DMS114 treated with DMSO at 0.1 percent for 48 hours (cell line): ENCODE measurements around the gene RPS19BP1.
A peak's percentile ranks its signal among the peaks of the same experiment; 100 is the strongest.

Experiments used
- DNase-seq: peaks from one replicate; lab custom pipeline; 2025; ENCODE audit not compliant: unreplicated experiment; lab: John Stamatoyannopoulos, UW

RPS19BP1 gene, protein sequence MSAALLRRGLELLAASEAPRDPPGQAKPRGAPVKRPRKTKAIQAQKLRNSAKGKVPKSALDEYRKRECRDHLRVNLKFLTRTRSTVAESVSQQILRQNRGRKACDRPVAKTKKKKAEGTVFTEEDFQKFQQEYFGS

DNA sequence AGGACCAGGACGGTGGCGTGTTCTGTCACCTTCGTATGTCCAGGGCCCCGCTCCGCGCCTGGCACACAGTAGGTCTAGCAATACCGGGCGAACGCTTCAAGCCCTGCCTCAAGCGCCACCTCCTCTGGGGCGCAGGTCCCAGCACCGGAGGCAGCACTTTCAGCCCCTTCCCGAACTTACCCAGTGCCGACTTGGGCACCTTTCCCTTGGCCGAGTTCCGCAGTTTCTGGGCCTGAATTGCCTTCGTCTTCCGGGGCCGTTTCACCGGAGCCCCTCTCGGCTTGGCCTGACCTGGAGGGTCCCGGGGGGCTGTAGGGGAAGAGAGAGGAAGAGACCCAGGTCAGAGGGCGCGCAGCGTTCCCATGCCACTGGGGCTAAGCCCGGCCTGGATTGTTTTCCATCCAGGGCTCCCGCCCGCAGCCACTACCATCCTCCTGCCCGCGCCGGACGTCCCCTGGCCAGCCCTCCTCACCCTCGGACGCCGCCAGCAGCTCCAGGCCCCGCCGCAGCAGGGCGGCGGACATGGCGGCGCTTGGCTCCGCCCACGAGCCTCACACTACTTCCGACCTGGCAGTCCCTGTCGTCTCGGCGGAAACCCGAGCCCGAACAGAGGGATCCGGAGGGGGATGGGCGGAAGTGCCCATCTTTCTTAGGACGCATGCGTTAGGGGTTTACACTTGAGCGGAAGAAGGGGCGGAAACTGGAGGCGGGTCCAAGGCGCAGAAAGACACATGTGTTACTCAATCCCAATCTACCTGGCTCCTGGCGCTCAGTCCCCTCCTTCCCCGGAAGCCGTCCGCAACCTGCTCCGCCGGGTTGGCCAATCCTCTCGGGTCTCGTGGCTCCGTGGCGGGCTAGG is at the start of gene RPS19BP1:
Gene RPS19BP1, minus strand, starts transcription at position 534 of the 859 bp plus-strand sequence. Its CDS starts 10 bp downstream, at position 524.
- peak; percentile 99 for DNase-seq

- DNase-seq: no peak
These were observed 48.8 kb upstream of the RPS19BP1 start for GRCh38 chr22:39581303-39581702.

DNA sequence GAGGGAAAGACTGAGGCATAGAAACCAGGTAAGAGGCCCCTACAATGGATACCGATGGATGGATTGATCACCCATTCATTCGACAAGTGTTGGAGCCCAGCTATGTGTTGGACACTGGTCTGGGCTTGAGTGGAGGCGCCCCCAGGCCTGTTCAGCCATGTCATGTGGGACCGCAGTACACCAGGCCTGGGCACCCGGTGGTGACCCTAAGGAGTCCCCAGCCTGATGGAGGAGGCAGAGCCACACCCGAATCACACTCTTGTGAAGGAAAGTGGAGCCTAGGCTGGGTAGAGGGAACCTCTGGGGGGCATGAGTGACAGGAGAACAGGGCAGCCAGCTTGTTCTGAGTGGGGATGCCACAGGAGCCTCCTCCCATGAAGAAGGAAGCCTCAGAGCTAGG is 48.2 kb upstream of the RPS19BP1 start:
- no peak for DNase-seq

GRCh38 chr22:39580006-39580441 is 47.5 kb upstream of the RPS19BP1 start:
- no peak for DNase-seq

GRCh38 chr22:39577900-39578299 is 45.4 kb upstream of the RPS19BP1 start:
- no peak for DNase-seq

GRCh38 chr22:39577366-39577765 is 44.8 kb upstream of the RPS19BP1 start:
- DNase-seq: no peak

DNA sequence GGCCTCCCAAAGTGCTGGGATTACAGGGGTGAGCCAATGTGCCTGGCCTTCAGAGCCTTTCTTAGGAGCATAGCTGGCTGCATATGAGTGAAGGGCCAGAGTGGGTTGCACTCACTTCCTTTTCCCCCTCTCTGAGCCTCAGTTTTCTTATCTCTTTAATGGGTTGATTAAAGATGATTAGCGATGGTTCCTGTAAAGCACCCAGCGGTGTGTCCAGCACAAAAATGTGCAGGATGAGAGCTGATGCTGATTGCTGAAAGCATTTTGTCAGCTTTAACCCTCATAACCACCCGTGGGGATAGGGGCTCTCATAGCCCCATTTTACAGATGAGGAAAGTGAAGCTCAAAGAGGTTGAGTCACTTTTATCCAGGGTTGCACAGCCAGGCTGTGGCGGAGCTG is 43.5 kb upstream of the RPS19BP1 start:
- no peak for DNase-seq

DNA sequence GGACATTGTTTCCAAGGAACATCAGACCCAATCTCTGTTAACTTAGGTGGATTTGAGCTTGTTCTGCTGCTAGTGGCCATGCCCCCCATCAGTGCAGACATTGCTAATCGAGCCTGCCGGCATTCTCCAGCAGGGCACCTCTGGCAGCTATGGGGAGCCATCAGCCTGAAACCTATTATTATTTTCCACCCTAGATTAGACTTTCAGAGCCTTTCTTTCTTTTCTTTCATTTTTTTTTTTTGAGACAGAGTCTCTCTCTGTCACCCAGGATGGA is 42.9 kb upstream of the RPS19BP1 start:
- no peak for DNase-seq

DNA sequence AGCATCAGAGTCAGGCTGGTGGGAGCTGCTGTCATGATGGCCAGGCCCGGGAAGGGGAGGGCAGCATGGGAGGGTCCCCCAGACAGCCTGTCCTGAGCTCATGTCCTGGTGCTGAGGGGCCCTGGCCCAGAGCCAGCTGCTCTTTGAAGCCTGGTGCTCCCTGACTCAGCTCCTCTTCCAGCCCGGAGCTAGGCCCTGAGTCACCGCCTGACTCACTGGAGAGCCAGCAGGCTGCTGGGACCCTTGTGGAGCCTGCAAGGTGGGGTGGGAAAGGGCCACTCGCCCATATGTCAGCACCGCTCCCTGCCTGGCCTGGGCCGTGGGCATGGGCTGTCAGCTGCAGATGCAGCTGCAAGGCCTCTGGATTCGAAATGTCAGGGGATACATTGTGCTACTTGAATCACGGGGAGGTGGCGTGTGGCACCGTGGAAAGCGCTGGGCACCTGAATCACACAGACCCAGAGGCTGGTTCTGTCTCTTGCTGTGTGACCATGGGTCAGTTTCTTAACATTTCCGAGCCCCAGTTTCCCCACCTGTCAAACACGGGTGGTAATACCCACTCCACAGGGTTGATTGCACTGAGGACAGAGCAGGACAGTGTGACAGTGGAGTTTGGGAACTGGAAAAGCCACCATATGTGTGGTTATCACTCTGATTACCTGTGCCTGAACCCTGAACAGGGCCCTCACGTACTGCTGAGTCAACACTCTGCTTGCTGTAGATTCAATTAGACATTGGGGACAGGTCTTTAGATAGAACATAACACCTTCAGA is 42.4 kb upstream of the RPS19BP1 start:
- DNase-seq: no peak

- no peak for DNase-seq
These were observed 39.0 kb upstream of the RPS19BP1 start for GRCh38 chr22:39571538-39571937.

- DNase-seq: no peak
These were observed 38.1 kb upstream of the RPS19BP1 start, which contains the start of gene CACNA1I for GRCh38 chr22:39570665-39571064. TSS of gene CACNA1I (plus strand) at chr22:39570753. CDS start at chr22:39570753, 0 bp downstream.

DNA sequence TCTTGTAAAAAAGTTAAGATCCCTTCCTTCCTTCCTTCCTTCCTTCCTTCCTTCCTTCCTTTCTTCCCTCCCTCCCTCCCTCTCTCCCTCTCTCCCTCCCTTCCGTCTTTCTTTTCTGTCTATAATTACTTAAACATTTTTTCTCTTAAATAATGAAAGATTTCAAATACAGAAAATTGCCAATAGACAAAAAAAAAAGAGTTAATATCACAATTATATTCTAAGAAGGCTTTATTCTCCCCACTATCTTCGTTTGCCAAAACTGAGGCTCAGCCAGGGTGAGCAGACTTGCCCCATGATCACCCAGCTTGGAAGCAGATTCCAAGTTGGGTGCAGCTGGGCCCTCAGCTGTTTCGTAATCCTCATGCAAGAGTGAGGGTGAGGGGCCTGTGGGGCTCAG is 37.7 kb upstream of the RPS19BP1 start:
- DNase-seq: no peak

GRCh38 chr22:39569066-39569465 is 36.5 kb upstream of the RPS19BP1 start:
- DNase-seq: no peak

DNA sequence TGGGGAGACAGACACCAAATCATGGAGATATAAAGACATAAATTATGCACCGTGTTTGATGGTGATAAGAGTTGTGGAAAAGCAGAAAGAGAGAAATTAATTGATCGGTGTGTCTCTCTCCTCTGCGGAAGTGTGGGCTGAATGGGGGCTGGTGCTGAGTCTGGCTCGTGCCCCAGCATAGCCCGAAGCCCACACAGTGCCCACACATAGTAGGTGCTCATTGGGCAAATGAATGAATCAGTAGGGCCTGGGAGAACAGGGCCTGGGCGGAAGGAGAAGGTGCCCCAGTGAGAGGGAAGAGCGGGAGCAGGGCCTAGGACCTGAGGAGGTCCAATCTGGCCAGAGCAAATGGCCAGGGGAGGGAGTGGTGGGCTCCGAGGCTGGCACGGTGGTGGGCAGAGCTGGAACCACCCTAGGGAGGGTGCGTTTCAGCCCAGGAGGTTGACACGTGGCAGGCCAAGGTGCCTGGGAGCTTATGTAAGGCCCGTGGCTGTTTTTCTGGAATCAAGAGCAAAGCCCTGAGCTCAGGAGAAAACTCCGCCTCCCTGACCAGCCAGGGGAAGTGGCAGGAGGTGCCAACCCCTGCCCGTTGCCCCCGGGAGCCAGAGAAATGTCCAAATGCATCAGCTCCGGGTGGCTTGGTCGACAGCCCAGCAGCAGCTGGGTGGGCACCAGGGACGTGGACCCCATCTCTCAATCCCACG is 35.9 kb upstream of the RPS19BP1 start:
- no peak for DNase-seq

DNA sequence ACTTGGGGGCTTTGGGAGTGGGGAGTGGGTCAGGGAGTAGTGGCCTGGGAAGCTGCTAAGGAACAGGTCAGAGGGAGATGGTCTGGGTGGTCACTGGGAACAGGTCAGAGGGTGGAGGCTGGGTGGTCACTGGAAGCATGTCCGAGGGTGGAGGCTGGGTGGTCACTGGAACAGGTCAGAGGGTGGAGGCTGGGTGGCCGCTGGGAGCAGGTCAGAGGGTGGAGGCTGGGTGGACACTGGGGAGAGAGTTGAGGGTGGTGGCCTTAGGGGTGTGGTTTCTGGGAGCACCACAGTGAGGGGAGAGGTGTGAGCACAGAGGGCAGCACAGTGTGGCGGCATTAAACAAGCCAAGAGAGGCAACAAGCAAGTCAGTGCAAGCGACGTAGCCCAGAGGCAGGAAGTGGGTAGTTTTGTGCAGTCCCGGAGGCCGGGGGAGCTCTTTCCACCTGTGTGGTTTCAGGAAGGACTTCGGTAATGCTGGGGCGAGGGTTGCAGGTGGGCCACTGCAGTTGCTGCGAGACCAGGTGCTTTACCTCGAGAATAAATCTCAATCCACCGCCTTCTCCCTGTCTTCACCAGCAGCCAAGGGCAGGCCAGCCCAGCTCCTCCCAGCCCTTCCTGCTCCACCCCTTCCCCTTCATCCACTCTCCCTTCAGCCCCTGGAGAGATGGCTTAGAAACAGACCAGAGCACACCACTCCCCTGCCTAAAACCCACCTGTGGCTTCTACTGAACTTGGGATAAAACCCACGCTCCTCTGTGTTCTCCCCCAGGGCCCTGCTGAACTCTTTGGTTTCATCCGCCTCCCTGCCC is 34.8 kb upstream of the RPS19BP1 start:
- DNase-seq: no peak

DNA sequence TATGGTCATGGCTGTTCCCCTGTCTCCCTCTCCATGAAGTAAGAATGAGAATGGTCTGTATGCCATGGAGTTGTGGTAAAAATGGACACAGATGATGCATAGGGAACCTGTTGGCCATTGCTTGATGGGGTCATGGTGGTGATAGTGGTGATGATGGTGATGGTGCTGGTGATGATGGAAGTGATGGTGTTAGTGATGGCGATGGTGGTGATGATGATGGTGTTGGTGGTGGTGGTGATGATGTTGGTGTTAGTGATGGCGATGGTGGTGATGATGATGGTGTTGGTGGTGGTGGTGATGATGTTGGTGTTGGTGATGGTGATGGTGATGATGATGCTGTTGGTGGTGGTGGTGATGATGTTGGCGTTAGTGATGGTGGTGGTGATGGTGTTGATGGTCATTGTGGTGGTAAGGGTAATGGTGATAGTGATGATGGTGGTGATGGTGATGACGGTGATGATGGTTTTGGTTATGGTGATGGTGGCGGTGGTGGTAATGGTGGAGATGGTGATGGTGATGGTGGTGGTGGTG is 32.9 kb upstream of the RPS19BP1 start:
- DNase-seq: no peak

- no peak for DNase-seq
These were observed 31.3 kb upstream of the RPS19BP1 start for GRCh38 chr22:39563571-39564428.

DNA sequence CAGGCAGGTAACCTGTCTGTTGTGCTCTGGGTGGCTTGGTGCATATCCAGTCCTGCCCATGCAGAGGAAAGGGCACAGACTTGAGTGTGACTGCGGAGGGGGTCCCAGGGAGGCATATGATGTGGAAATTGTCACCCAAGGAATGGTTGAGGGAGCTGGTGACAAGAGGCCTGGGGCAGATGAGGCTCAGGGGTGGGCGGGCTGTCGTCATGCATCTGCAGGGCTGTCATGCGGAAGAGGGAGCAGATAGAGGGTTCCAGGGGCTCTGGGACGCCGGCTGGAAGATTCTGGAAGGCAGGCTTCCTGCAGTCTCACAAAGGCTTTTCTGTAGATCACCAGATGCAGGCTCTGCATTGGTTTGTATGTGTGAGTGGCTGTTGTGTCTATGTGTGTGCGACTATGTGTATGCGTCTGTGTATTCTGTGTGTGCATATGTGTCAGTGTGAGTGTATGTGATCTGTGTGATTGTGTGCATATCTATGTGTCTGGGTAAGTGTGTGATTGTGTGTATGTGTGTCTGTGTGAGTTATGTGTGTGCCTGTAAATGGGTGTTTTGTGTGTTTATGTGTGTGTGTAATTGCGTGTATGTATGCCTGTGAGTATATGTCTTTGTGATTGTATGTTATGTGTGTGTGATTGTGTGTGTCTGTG is 30.4 kb upstream of the RPS19BP1 start:
- no peak for DNase-seq

GRCh38 chr22:39560127-39560526 is 27.6 kb upstream of the RPS19BP1 start:
- DNase-seq: no peak
